Peyer's patch (tissue), 4 donors: ENCODE data around the gene MAPK4. TPM values are rescaled to one million over a fixed set of nuclear protein-coding genes. Genes with fewer than 3 reads are reported as not detected.

Experiments used
- DNase-seq, 3 donors: peaks; one replicate each; pipeline ENCODE4 v3.0.0-alpha.2; 2017 to 2019
- H3K27ac ChIP-seq, 4 donors: fragments of 200-600 bp; sonication (generic); one replicate each; pipeline ENCODE4 v1.5.1; 2016 to 2019
- H3K27me3 ChIP-seq, 2 donors: fragments of 200-600 bp; sonication (generic); one replicate each; pipeline ENCODE4 v1.5.1; 2019
- H3K36me3 ChIP-seq, 3 donors: fragments of 200-600 bp; sonication (generic); one replicate each; pipeline ENCODE4 v1.5.1; 2016 to 2019
- H3K4me1 ChIP-seq, 4 donors: fragments of 200-600 bp; sonication (generic); one replicate each; pipeline ENCODE4 v1.5.1; 2016 to 2019
- H3K4me3 ChIP-seq, 4 donors: fragments of 200-600 bp; sonication (generic); 1 replicate in 3 of 4; 2 replicates in 1 of 4; pipeline ENCODE4 v1.5.1; 2016 to 2019; ENCODE audit warnings: mild to moderate bottlenecking in 1 of 4
- H3K9me3 ChIP-seq, 4 donors: fragments of 200-600 bp; sonication (generic); one replicate each; pipeline ENCODE4 v1.5.1; 2016 to 2019; ENCODE audit warnings: mild to moderate bottlenecking in 1 of 4
- POLR2A ChIP-seq, 2 donors: fragments of 450-650 bp; IDR thresholded peaks; one replicate each; pipeline ENCODE4 v1.5.1; 2017; ENCODE audit warnings: antibody characterized with exemption in 2 of 2, mild to moderate bottlenecking in 2 of 2, moderate library complexity in 2 of 2
- total RNA-seq, 4 donors: library from RNA; depleted of rRNA; stranded (reverse); fragments of >200 nt; gene quantifications; one replicate each; pipeline ENCODE4 v1.1.0, GENCODE V29; 2016
- TF ChIP-seq, protein P1 (sequence below), 6 experiments: fragments of 450-650 bp in 4 of 6; fragments of 200-600 bp in 2 of 6; sonication (generic) in 1 of 6; IDR thresholded peaks; one replicate each; pipeline ENCODE4 v1.5.1; 2017 to 2019; ENCODE audit warnings: antibody characterized with exemption in 6 of 6, mild to moderate bottlenecking in 3 of 6, moderate library complexity in 1 of 6

The MAPK4 gene
- total RNA-seq, 4 donors from 2014 or later = 0.54 to 2.0 (median 0.83) TPM; not detected in 1

DNA sequence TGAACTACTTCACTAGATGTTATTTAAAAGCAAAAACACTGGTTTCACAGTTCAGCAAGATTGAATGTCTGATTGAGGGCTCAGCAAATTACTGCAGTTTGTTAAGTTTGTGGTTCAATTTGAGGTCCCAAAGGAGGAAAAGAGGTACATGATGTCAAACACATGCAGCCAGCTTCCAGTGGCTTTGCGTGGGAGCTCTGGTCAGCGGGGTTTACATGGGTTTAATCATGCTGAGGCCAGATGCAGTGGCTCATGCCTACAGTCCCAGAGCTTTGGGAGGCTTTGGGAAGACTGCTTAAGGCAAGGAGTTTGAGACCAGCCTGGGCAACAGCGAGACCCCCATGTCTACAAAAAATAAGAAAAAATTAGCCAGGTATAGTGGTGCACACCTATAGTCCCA lies 111.5 kb downstream of the MAPK4 start:
- Histone ChIP-seq H3K4me1 (no peaks in the 10 kb centered on the region), H3K27me3 (no peaks in the 10 kb centered on the region), H3K27ac (no peak overlapping the region), H3K4me3 (no peak overlapping the region), H3K36me3 (no peaks in the 10 kb centered on the region), H3K9me3 (no peaks in the 10 kb centered on the region)
- TF ChIP-seq, protein P1, sequence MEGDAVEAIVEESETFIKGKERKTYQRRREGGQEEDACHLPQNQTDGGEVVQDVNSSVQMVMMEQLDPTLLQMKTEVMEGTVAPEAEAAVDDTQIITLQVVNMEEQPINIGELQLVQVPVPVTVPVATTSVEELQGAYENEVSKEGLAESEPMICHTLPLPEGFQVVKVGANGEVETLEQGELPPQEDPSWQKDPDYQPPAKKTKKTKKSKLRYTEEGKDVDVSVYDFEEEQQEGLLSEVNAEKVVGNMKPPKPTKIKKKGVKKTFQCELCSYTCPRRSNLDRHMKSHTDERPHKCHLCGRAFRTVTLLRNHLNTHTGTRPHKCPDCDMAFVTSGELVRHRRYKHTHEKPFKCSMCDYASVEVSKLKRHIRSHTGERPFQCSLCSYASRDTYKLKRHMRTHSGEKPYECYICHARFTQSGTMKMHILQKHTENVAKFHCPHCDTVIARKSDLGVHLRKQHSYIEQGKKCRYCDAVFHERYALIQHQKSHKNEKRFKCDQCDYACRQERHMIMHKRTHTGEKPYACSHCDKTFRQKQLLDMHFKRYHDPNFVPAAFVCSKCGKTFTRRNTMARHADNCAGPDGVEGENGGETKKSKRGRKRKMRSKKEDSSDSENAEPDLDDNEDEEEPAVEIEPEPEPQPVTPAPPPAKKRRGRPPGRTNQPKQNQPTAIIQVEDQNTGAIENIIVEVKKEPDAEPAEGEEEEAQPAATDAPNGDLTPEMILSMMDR (IDR thresholded peaks at IDR 0.05) = no peak
- TF ChIP-seq POLR2A (IDR thresholded peaks at IDR 0.05) = no peak
- DNase-seq = no peak

DNA sequence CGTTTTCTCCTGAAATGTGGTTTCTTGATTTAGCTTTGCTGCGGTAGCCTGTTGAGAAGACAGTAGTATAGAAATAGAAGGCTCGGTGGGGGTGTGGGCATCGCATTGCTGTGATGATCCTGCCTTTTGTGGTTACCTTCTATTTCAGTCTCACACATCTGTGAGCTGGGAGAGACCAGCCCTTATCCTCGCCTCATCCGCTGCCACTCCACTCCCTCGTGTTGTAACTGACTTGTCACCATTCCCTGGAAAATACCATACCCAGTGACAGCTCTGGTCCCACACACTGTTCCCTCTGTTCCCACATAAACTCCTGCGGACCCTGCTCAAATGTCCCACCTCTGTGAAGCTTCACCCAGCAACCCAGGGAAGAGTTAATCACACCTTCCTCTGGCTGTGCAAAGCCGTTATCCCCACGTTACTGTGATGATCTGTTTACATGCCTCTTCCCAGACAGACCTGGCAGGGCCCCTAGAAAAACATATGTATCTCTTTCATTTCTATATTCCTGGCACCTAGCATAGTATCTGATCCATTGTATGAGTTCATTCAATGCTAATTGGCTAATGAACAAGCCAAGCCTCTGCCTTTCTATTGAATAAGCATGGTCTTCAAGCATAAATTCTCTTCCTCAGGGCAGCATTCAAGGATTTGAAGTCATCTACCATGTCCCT lies 114.6 kb downstream of the MAPK4 start:
- Histone ChIP-seq H3K27me3 (no peaks in the 10 kb centered on the region), H3K9me3 (no peaks in the 10 kb centered on the region), H3K4me1 (no peaks in the 10 kb centered on the region), H3K27ac (no peak overlapping the region), H3K4me3 (no peak overlapping the region), H3K36me3 (no peaks in the 10 kb centered on the region)
- TF ChIP-seq, protein P1 (IDR thresholded peaks at IDR 0.05) = no peak
- TF ChIP-seq POLR2A (IDR thresholded peaks at IDR 0.05) = no peak
- no peak for DNase-seq

DNA sequence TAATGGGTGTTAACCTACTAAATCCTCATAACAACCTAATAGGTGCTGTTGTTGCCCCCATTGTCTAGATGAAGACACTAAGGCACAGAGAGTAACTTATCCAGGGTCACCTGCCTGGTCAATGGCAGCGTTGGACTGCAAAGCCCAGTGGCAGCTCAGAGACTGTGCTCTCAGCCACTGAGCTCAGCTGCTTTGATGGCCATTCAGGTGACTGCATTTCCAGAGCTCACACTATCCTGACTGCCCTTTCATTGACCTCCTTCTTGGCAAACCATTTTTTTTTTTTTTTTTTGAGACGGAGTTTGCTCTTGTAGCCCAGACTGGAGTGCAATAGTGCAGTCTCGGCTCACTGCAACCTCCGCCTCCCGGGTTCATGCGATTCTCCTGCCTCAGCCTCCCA lies 115.2 kb downstream of the MAPK4 start:
- Histone ChIP-seq H3K4me3 (no peak overlapping the region), H3K27me3 (no peaks in the 10 kb centered on the region), H3K27ac (no peak overlapping the region), H3K9me3 (no peaks in the 10 kb centered on the region), H3K4me1 (no peaks in the 10 kb centered on the region), H3K36me3 (no peaks in the 10 kb centered on the region)
- DNase-seq = no peak
- TF ChIP-seq, protein P1 (IDR thresholded peaks at IDR 0.05) = no peak
- TF ChIP-seq POLR2A (IDR thresholded peaks at IDR 0.05) = no peak

DNA sequence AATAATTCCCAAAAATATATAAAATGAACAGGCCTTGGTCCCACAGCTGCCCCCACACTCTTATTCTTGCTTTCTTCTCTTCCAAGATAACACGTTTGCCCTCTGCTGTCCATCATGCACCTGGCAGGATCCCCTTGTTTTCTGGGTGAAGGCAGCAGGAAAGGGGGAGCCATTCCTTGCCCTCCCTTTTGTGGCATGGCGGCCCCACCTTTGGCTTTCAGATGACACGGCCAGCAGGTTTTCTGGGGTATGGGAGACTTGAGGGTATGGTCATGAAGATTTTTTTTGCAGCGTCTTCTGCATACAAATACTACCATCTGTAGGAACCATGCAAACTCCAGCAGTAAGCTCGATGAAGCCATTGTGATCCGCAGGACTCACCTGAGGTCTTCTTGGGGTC lies 118.8 kb downstream of the MAPK4 start:
- no peak overlapping the region for H3K27ac ChIP-seq
- no peaks in the 10 kb centered on the region for H3K36me3 ChIP-seq
- no peaks in the 10 kb centered on the region for H3K27me3 ChIP-seq
- no peak for TF ChIP-seq POLR2A (IDR thresholded peaks at IDR 0.05)
- TF ChIP-seq, protein P1 (IDR thresholded peaks at IDR 0.05) = no peak
- H3K4me1 ChIP-seq = no peaks in the 10 kb centered on the region
- no peak for DNase-seq
- no peaks in the 10 kb centered on the region for H3K9me3 ChIP-seq
- H3K4me3 ChIP-seq = no peak overlapping the region

DNA sequence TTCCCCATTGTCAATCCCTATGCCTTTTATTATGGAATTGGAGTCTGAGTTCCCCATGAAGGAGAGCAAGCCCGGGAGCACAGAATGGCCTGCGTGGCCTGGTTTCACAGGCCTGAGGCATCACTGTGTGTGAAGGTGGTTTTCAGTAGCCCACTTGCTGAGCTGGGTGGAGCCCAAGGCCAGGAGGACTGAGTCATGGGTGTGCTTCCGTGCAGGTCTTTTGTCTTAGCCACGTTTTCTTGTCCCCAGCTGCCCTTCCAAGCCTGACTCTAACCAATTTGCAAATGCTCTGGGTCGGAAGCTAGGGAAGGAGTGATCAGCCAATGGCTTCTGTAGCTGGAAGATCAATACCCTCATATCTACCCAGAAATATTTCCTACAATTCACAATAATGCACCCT lies 119.2 kb downstream of the MAPK4 start:
- H3K4me1 ChIP-seq = no peaks in the 10 kb centered on the region
- no peaks in the 10 kb centered on the region for H3K36me3 ChIP-seq
- no peak for DNase-seq
- no peak overlapping the region for H3K27ac ChIP-seq
- no peak for TF ChIP-seq POLR2A (IDR thresholded peaks at IDR 0.05)
- TF ChIP-seq, protein P1 (IDR thresholded peaks at IDR 0.05) = no peak
- H3K27me3 ChIP-seq = no peaks in the 10 kb centered on the region
- no peaks in the 10 kb centered on the region for H3K9me3 ChIP-seq
- H3K4me3 ChIP-seq = no peak overlapping the region

DNA sequence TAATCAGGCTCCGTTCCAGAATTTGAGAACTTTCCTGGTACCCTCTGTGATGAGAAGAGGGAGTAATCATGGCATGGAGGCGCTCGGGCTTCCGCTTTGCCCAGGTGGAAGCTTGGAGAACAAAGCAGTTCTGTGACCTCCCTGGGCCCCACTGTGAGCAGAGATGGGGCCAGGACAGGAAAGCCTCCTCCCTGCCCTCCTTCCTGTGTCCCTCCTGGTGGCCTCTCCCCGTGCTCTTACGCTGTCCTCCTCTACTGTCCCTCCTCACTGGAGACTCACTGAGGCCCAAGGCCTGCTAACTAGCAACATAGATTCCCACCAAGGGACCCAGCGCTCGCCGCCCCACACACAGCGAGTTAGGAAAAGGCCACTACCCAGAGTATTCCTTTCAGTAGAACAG lies 119.8 kb downstream of the MAPK4 start:
- Histone ChIP-seq H3K4me1 (no peaks in the 10 kb centered on the region), H3K9me3 (no peaks in the 10 kb centered on the region), H3K27me3 (no peaks in the 10 kb centered on the region), H3K27ac (no peak overlapping the region), H3K4me3 (no peak overlapping the region), H3K36me3 (no peaks in the 10 kb centered on the region)
- no peak for TF ChIP-seq POLR2A (IDR thresholded peaks at IDR 0.05)
- TF ChIP-seq, protein P1 (IDR thresholded peaks at IDR 0.05) = no peak
- DNase-seq = no peak
